NCI-H2196 (cell line): ENCODE measurements around the gene TRAPPC5.
A peak's percentile ranks its signal among the peaks of the same experiment; 100 is the strongest.

Source experiments
- DNase-seq: peaks from one replicate; lab custom pipeline; 2025; ENCODE audit not compliant: unreplicated experiment; lab: John Stamatoyannopoulos, UW

Gene TRAPPC5

GRCh38 chr19:7645656-7646425 is 34.8 kb upstream of the TRAPPC5 start:
- DNase-seq: no peak

- DNase-seq: no peak
Measured at GRCh38 chr19:7646426-7646700, 34.3 kb upstream of the TRAPPC5 start.

- no peak for DNase-seq
Measured at GRCh38 chr19:7647156-7647555, 33.5 kb upstream of the TRAPPC5 start.

- no peak for DNase-seq
Measured at GRCh38 chr19:7648265-7649014, 32.2 kb upstream of the TRAPPC5 start.

- no peak for DNase-seq
Measured at GRCh38 chr19:7650148-7650547, 30.5 kb upstream of the TRAPPC5 start.

GRCh38 chr19:7652061-7652641 is 28.5 kb upstream of the TRAPPC5 start:
- peak; percentile 92 for DNase-seq

GRCh38 chr19:7654401-7654800 is 26.2 kb upstream of the TRAPPC5 start:
- no peak for DNase-seq

GRCh38 chr19:7655581-7655980 is 25.1 kb upstream of the TRAPPC5 start:
- DNase-seq: no peak

GRCh38 chr19:7657131-7657751 is 23.4 kb upstream of the TRAPPC5 start:
- DNase-seq: no peak

GRCh38 chr19:7658219-7658686 is 22.4 kb upstream of the TRAPPC5 start:
- DNase-seq: peak; percentile 37

- no peak for DNase-seq
Measured at GRCh38 chr19:7661744-7662538, 18.7 kb upstream of the TRAPPC5 start.

- DNase-seq: no peak
Measured at GRCh38 chr19:7662657-7663056, 18.0 kb upstream of the TRAPPC5 start.

GRCh38 chr19:7663706-7664105 is 16.9 kb upstream of the TRAPPC5 start:
- DNase-seq: no peak

- no peak for DNase-seq
Measured at GRCh38 chr19:7665076-7665475, 15.6 kb upstream of the TRAPPC5 start.

- DNase-seq: no peak
Measured at GRCh38 chr19:7668842-7669241, 11.8 kb upstream of the TRAPPC5 start, which contains the start of gene RETN. Gene RETN (plus strand): TSS chr19:7669049. CDS start chr19:7669327, 278 bp downstream.

GRCh38 chr19:7669641-7670040 is 11.0 kb upstream of the TRAPPC5 start:
- no peak for DNase-seq

- peak; percentile 39 for DNase-seq
Measured at GRCh38 chr19:7670150-7670783, 10.4 kb upstream of the TRAPPC5 start.

- DNase-seq: no peak
Measured at GRCh38 chr19:7670790-7671189, 9.8 kb upstream of the TRAPPC5 start.

- no peak for DNase-seq
Measured at GRCh38 chr19:7672522-7672921, 8.1 kb upstream of the TRAPPC5 start.
